Panc1 (cell line): ENCODE data around the gene TRIM49C. TPM values are rescaled to one million over a fixed set of nuclear protein-coding genes. Genes with fewer than 3 reads are reported as not detected.
"Not testable (repeated sequence)": the region's sequence is repeated elsewhere in the genome, so short reads cannot be mapped to it uniquely, and the experiment has no call there.

ENCODE experiments used
- ATAC-seq: fragments of 200-7000 bp; cut with Tn5 transposase; 2 replicates; pipeline ENCODE4 v1.9.1; 2020; ENCODE audit warnings: mild to moderate bottlenecking, moderate library complexity
- Bru-seq: library from RNA; stranded (reverse); fragments of 400-500 nt; gene quantifications from one replicate; lab custom pipeline; 2021; lab: Mats Ljungman, UMichigan
- BruChase-seq, 2 experiments: library from RNA; stranded (reverse); fragments of 400-500 nt; gene quantifications; one replicate each; lab custom pipeline; 2021; lab: Mats Ljungman, UMichigan
- BruUV-seq: library from RNA; stranded (reverse); fragments of 400-500 nt; replicated peaks from 2 replicates; lab custom pipeline; 2021; lab: Mats Ljungman, UMichigan
- CTCF ChIA-PET: fragments of 300-600 bp; sonication (Branson Sonifier 250); formaldehyde crosslinking; loops from one replicate; lab custom pipeline; 2022; ENCODE audit warnings: antibody characterized with exemption; lab: Charles Lee
- POLR2A ChIA-PET: fragments of 300-600 bp; sonication (Branson Sonifier 250); formaldehyde crosslinking; loops from one replicate; lab custom pipeline; 2022; ENCODE audit warnings: antibody characterized with exemption; lab: Charles Lee
- DNase-seq: peaks from one replicate; pipeline ENCODE4 v3.0.0-alpha.2; 2010; ENCODE audit warnings: low read depth, low spot score
- H3K27ac ChIP-seq: 2 replicates; pipeline ENCODE4 v1.5.1; 2011; ENCODE audit warnings: mild to moderate bottlenecking, low read length, inconsistent platforms
- H3K27me3 ChIP-seq: fragments of 200-500 bp; sonication (Bioruptor generic); 2 replicates; pipeline ENCODE4 v1.6.0; 2014; ENCODE audit warnings: low read length, inconsistent platforms; ENCODE audit not compliant: control insufficient read depth, insufficient read depth
- H3K36me3 ChIP-seq: fragments of 200-500 bp; sonication (Bioruptor generic); 2 replicates; pipeline ENCODE4 v1.5.1; 2014; ENCODE audit warnings: inconsistent platforms, mild to moderate bottlenecking, low read length, moderate library complexity; ENCODE audit not compliant: control insufficient read depth, insufficient read depth
- H3K4me1 ChIP-seq: 2 replicates; pipeline ENCODE4 v1.5.1; 2011; ENCODE audit warnings: inconsistent platforms, mild to moderate bottlenecking, low read length, moderate library complexity; ENCODE audit not compliant: control insufficient read depth, insufficient read depth
- H3K4me3 ChIP-seq, 2 experiments: 2 replicates each; pipeline ENCODE4 v1.5.1; 2011 to 2012; ENCODE audit warnings: low read depth in 2 of 2, low read length in 2 of 2, mild to moderate bottlenecking in 2 of 2, inconsistent platforms in 1 of 2, moderate library complexity in 1 of 2
- H3K9me3 ChIP-seq: fragments of 200-500 bp; sonication (Bioruptor generic); 2 replicates; pipeline ENCODE4 v1.5.1; 2014; ENCODE audit warnings: low read depth, mild to moderate bottlenecking, inconsistent platforms, low read length, moderate library complexity; ENCODE audit not compliant: control insufficient read depth, insufficient read depth
- in situ Hi-C: cut with HindIII; loops from 2 replicates; pipeline ENCODE4 v1.10.0; 2016; ENCODE audit warnings: low sequenced_read_pairs, low pct_unique_long_range_greater_than_20kb
- intact Hi-C: fragments of 100-400 bp; cut with micrococcal nuclease; formaldehyde crosslinking; loops from one replicate; pipeline ENCODE4 v1.10.0; 2022; ENCODE audit not compliant: unreplicated experiment
- long read RNA-seq: library from polyadenylated mRNA; unstranded; transcript quantifications from one replicate; pipeline ENCODE4 v2.0.0, GENCODE V29; 2021; ENCODE audit not compliant: unreplicated experiment
- polyA plus RNA-seq: library from polyadenylated mRNA; unstranded; fragments of >200 nt; gene quantifications from one replicate; pipeline ENCODE4 v1.2.1, GENCODE V29; 2012; ENCODE audit warnings: missing spikeins; ENCODE audit not compliant: insufficient read length
- total RNA-seq: library from RNA; stranded (reverse); gene quantifications from one replicate; pipeline ENCODE4 v1.2.1, GENCODE V29; 2021; ENCODE audit not compliant: unreplicated experiment

TRIM49C gene, protein sequence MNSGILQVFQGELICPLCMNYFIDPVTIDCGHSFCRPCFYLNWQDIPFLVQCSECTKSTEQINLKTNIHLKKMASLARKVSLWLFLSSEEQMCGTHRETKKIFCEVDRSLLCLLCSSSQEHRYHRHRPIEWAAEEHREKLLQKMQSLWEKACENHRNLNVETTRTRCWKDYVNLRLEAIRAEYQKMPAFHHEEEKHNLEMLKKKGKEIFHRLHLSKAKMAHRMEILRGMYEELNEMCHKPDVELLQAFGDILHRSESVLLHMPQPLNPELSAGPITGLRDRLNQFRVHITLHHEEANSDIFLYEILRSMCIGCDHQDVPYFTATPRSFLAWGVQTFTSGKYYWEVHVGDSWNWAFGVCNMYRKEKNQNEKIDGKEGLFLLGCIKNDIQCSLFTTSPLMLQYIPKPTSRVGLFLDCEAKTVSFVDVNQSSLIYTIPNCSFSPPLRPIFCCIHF
- total RNA-seq (not detected), Bru-seq, nascent RNA (not detected), BruChase-seq, experiment 1, labeled RNA remaining after a 2-hour chase (not detected), BruChase-seq, experiment 2, labeled RNA remaining after a 6-hour chase (not detected)
- not detected for polyA plus RNA-seq
- long read RNA-seq = 0 reads

DNA sequence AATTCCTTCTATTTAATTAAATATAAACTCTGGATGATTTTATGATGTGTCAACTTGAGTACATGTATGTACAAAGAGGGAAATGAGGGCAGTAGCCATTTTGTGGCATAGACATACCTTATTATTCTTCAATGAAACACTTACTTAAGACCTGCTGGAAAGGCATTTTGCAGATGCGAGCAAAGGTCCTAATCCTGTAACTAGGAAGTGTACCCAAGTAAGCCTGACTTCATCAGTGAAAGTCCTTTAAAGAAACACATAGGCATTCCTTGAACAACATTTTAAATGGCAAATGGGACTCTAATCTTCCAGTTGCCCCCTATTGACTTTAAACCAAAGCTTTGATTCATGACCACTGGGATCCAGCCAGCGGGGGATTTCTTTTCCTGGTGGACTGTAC is at the start of gene TRIM49C:
Gene TRIM49C (plus strand): TSS at position 301 of the 400 bp plus-strand sequence. CDS start 4,106 bp downstream, outside the sequence.
- H3K4me1 ChIP-seq, H3K27me3 ChIP-seq, in situ Hi-C loops, intact Hi-C loops, POLR2A ChIA-PET, BruUV-seq, DNase-seq, H3K4me3 ChIP-seq, H3K27ac ChIP-seq, CTCF ChIA-PET, H3K9me3 ChIP-seq, H3K36me3 ChIP-seq, ATAC-seq: not testable (repeated sequence)

DNA sequence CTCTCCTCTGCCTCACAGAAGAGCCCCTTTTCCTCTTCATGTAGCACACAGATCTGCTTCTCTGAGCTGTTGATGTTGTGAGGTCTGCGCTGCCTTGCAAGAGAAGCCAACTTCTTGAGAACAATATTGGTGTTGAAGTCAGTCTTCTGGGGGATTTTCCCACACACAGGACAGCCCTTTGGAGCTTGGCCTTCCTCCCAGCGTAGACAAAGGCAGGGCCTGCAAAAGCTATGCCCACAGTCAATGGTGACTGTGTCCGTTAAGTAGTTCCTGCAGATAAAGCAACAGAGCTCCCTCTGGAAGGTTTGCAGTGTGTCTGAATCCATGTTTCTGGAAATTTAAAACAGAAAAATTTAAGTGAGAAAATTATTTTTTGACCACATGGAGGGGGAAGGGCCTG is 6.7 kb upstream of the TRIM49C start:
- H3K4me3 ChIP-seq, H3K9me3 ChIP-seq, ATAC-seq, H3K27ac ChIP-seq, POLR2A ChIA-PET, H3K36me3 ChIP-seq, CTCF ChIA-PET, H3K27me3 ChIP-seq, in situ Hi-C loops, DNase-seq, H3K4me1 ChIP-seq, intact Hi-C loops, BruUV-seq: not testable (repeated sequence)

DNA sequence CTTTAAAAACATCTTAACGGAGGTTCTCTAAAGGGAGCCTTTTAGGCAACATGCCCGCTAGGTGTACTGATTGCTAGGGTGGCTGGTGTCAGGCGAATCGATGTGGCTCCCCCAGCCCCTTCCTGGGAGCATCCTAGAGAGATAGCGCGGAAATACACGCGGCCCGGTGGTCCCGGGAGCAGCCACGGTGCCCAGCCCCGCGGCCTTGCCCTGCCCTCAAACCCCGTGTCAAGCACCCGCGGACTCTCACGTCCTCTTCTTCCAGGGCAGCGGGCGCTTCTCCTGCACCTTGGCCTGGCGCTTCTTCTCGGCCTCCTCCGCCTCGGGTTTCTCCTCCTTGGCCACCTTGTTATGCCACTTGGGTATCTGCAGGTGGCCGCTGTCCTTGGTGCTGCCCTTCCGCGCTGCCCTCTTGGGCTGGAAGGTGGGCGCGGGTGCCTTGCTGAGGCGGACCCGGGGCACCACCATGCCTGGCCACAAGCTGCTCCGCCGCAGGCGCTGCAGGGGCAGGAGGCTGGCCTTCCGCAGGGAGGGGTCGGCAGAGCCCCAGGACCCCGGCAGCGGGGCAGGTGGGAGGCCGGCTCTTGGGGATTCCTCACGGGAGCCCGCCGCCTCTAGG is 20.8 kb downstream of the TRIM49C start:
- H3K27me3 ChIP-seq, intact Hi-C loops, BruUV-seq, ATAC-seq, H3K36me3 ChIP-seq, CTCF ChIA-PET, H3K27ac ChIP-seq, H3K9me3 ChIP-seq, H3K4me1 ChIP-seq, H3K4me3 ChIP-seq, in situ Hi-C loops, DNase-seq, POLR2A ChIA-PET: not testable (repeated sequence)

DNA sequence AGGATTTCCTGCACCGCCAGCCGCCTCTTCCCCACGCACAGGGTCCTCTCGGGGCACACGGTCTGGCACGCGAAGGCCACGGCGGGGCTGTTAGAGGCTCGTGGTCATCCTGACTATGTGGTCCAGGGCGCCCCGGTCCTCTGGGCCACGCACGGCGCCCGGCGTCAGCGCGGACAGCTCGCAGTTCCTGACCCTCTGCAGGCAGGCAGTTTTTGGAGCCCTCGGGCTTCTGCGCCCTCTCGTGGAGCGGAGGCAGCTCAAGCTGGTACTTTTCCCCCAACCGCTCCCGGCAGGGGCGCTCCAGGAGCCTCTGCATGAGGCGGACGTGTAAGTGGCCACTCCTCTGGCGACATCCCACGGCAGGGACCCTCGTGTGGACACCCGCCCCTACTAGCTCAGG is 21.4 kb downstream of the TRIM49C start:
- H3K27ac ChIP-seq, in situ Hi-C loops, ATAC-seq, H3K4me3 ChIP-seq, intact Hi-C loops, POLR2A ChIA-PET, H3K9me3 ChIP-seq, BruUV-seq, H3K36me3 ChIP-seq, DNase-seq, H3K4me1 ChIP-seq, H3K27me3 ChIP-seq, CTCF ChIA-PET: not testable (repeated sequence)

DNA sequence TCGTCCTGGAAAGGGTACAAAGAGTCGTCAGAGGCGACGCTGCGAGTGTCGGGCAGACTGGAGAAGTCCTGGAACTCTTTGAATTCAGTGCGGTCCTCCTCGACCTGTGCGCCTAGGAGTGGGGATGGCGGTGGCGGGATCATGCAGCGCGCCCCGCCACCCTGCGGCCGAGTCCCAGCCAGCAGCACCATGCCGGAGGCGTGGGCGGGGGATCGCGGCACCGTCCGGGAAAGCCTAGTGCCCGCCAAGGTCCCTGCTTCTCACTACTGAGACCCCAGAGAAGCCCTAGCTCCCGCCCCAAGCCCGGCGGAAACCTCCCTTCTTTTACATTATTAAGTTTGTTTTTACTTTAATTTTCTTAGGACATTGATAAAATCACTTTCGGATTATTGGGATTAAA is 22.6 kb downstream of the TRIM49C start:
- H3K27me3 ChIP-seq, DNase-seq, intact Hi-C loops, H3K4me3 ChIP-seq, H3K4me1 ChIP-seq, H3K27ac ChIP-seq, POLR2A ChIA-PET, CTCF ChIA-PET, H3K36me3 ChIP-seq, in situ Hi-C loops, ATAC-seq, BruUV-seq, H3K9me3 ChIP-seq: not testable (repeated sequence)

DNA sequence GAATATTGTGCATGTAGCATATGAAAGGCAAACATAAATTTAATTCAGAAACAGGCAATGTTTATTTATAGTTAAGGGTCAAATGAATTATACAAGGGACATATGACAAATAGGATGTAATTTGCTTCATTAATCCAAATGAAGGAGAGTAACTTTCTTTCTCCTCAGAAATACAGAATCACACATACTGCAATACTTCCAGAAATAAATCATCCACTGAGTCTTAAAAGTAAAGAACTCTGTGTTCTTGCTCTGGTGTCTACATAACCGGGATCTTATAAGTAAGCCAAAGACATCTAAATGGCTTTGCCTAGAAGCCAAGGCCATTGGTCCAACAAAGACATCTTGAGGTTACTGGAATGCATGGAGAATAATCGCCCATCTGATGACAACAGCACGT is 54.7 kb downstream of the TRIM49C start, which contains the start of gene UBTFL1:
Gene UBTFL1 (plus strand): TSS at position 301 of the 400 bp plus-strand sequence. CDS start 0 bp downstream, at position 301.
- DNase-seq, H3K36me3 ChIP-seq, CTCF ChIA-PET, in situ Hi-C loops, ATAC-seq, H3K27me3 ChIP-seq, H3K4me3 ChIP-seq, BruUV-seq, H3K9me3 ChIP-seq, H3K4me1 ChIP-seq, H3K27ac ChIP-seq, intact Hi-C loops: not testable (repeated sequence)
- POLR2A ChIA-PET = interaction anchor here (0.7 kb wide), 1 partner anchor 375 kb away, joined by 4 read pairs; no protein-coding TSS in a partner anchor

DNA sequence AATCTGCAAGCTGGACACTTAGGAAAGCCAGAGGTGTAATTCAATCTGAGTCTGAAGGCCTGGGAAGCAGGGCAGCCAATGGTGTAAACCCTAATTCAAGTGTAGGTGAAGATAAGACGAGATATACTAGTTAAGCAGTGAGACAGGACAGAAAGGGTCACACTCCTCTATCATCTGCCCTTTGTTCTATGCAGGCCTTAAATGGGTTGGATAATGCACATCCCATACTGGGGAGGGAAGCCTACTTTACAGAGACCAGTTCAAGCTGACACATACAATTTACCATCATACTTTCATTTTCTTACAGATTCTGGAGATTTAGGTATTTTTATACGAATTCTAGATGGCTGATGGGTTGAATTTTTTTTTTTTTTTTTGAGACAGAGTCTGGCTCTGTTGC is 57.8 kb downstream of the TRIM49C start:
- H3K36me3 ChIP-seq, intact Hi-C loops, BruUV-seq, CTCF ChIA-PET, H3K4me1 ChIP-seq, ATAC-seq, H3K27ac ChIP-seq, H3K27me3 ChIP-seq, H3K9me3 ChIP-seq, in situ Hi-C loops, POLR2A ChIA-PET, H3K4me3 ChIP-seq, DNase-seq: not testable (repeated sequence)
